GM12875 (cell line): ENCODE measurements around the gene SNAP91.
"Not testable (repeated sequence)": the region's sequence is repeated elsewhere in the genome, so short reads cannot be mapped to it uniquely, and the experiment has no call there.

Experiments
- H3K4me3 ChIP-seq: one replicate; pipeline ENCODE4 v1.5.1; 2011; ENCODE audit warnings: low read depth, low read length, control low read depth
- CTCF ChIP-seq: IDR thresholded peaks from 2 replicates; pipeline ENCODE4 v1.5.1; 2011; ENCODE audit warnings: low read depth, mild to moderate bottlenecking, control low read depth, inconsistent platforms, low read length, moderate library complexity, borderline replicate concordance; ENCODE audit not compliant: insufficient read depth

Gene SNAP91

GRCh38 chr6:83633609-83634008, 75.3 kb downstream of the SNAP91 start:
- no peak for TF ChIP-seq CTCF
- H3K4me3 ChIP-seq, result no peak overlapping the region

GRCh38 chr6:83633149-83633548, 75.8 kb downstream of the SNAP91 start:
- no peak for TF ChIP-seq CTCF

GRCh38 chr6:83629908-83630307, 79.0 kb downstream of the SNAP91 start:
- H3K4me3 ChIP-seq, result not testable (repeated sequence)

More at GRCh38 chr6:83633149-83633548, 75.8 kb downstream of the SNAP91 start:
- H3K4me3 ChIP-seq, result no peak overlapping the region

GRCh38 chr6:83615025-83615999, 93.6 kb downstream of the SNAP91 start:
- peak; percentile 27; the same call in 1 of the 2 replicates for TF ChIP-seq CTCF

GRCh38 chr6:83613378-83613777, 95.5 kb downstream of the SNAP91 start:
- no peak overlapping the region for H3K4me3 ChIP-seq
- no peak for TF ChIP-seq CTCF

More at GRCh38 chr6:83615025-83615999, 93.6 kb downstream of the SNAP91 start:
- no peak overlapping the region for H3K4me3 ChIP-seq

- H3K4me3 ChIP-seq, result no peak overlapping the region
- no peak for TF ChIP-seq CTCF
These were observed 99.7 kb downstream of the SNAP91 start for GRCh38 chr6:83609248-83609647.

- no peak overlapping the region for H3K4me3 ChIP-seq
- no peak for TF ChIP-seq CTCF
These were observed 103.4 kb downstream of the SNAP91 start for GRCh38 chr6:83605517-83605916.
